ENCODE data around the gene LMOD3.

GRCh38 chr3:69144631-69145245 is 22.3 kb upstream of the LMOD3 start:
- TF ChIP-seq GATA3 (IDR thresholded peaks at IDR 0.05; ENCODE audit: low read depth, low read length) (no peak), GATA2 (IDR thresholded peaks at IDR 0.05; ENCODE audit: low read depth, low read length) (no peak)

Measured in SH-SY5Y (cell line).